Gastrocnemius medialis (tissue), 4 donors: Measurements from ENCODE around the gene SLC6A18. TPM values are rescaled to one million over a fixed set of nuclear protein-coding genes. Genes with fewer than 3 reads are reported as not detected.

ENCODE experiments used
- ATAC-seq, 2 donors: fragments of 150-250 bp; one replicate each; pipeline ENCODE4 v1.9.1; 2016
- DNase-seq, 2 donors: peaks; one replicate each; pipeline ENCODE4 v3.0.0-alpha.2; 2019
- H3K27ac ChIP-seq, 4 donors: fragments of 200-600 bp; sonication (generic); 1 replicate in 1 of 4; 2 replicates in 3 of 4; pipeline ENCODE4 v1.5.1; 2016 to 2018; ENCODE audit warnings: mild to moderate bottlenecking in 2 of 4, moderate library complexity in 1 of 4
- H3K27me3 ChIP-seq, 3 donors: fragments of 200-600 bp; sonication (generic) in 2 of 3; 1 replicate in 1 of 3; 2 replicates in 2 of 3; pipeline versions ENCODE4 v1.5.1 to v1.6.0; 2016 to 2019; ENCODE audit warnings: mild to moderate bottlenecking in 1 of 3, moderate library complexity in 1 of 3
- H3K36me3 ChIP-seq, 2 donors: fragments of 200-600 bp; sonication (generic) in 1 of 2; one replicate each; pipeline ENCODE4 v1.5.1; 2017 to 2018
- H3K4me1 ChIP-seq, 2 donors: fragments of 200-600 bp; sonication (generic) in 1 of 2; one replicate each; pipeline ENCODE4 v1.5.1; 2016 to 2017; ENCODE audit warnings: mild to moderate bottlenecking in 2 of 2
- H3K4me3 ChIP-seq, 4 donors: fragments of 200-600 bp; sonication (generic) in 3 of 4; 1 replicate in 1 of 4; 2 replicates in 3 of 4; pipeline ENCODE4 v1.5.1; 2016 to 2019; ENCODE audit warnings: mild to moderate bottlenecking in 2 of 4
- H3K9me3 ChIP-seq, 3 donors: fragments of 200-600 bp; sonication (generic) in 2 of 3; 1 replicate in 1 of 3; 2 replicates in 2 of 3; pipeline ENCODE4 v1.5.1; 2016 to 2019
- POLR2A ChIP-seq, 2 donors: fragments of 450-650 bp; IDR thresholded peaks; one replicate each; pipeline ENCODE4 v1.6.1; 2017; ENCODE audit warnings: antibody characterized with exemption in 2 of 2, mild to moderate bottlenecking in 2 of 2, moderate library complexity in 2 of 2
- in situ Hi-C, 4 donors: fragments of 200-750 bp; cut with MboI; loops; one replicate each; pipeline versions ENCODE4 v1.15.0 to v1.8.0; 2017; ENCODE audit warnings: low sequenced_read_pairs in 4 of 4
- intact Hi-C: fragments of 100-400 bp; cut with DNase I; formaldehyde crosslinking; loops from one replicate; pipeline ENCODE4 v1.15.1; 2023; ENCODE audit warnings: low total_unique reads
- total RNA-seq, 4 donors: library from RNA; depleted of rRNA; stranded (reverse); fragments of >200 nt; gene quantifications; one replicate each; pipeline versions ENCODE4 v1.1.0 to v1.2.3, GENCODE V29; 2016
- TF ChIP-seq, protein P1 (sequence below), 5 experiments: fragments of 450-650 bp in 3 of 5; fragments of 200-600 bp in 2 of 5; sonication (generic) in 2 of 5; IDR thresholded peaks in 4 of 5; conservative IDR thresholded peaks in 1 of 5; 1 replicate in 4 of 5; 2 replicates in 1 of 5; pipeline ENCODE4 v1.5.1; 2016 to 2019; ENCODE audit warnings: antibody characterized with exemption in 5 of 5, mild to moderate bottlenecking in 3 of 5, moderate library complexity in 3 of 5

The SLC6A18 gene
- total RNA-seq, 4 donors from 2014 or later: not detected

DNA sequence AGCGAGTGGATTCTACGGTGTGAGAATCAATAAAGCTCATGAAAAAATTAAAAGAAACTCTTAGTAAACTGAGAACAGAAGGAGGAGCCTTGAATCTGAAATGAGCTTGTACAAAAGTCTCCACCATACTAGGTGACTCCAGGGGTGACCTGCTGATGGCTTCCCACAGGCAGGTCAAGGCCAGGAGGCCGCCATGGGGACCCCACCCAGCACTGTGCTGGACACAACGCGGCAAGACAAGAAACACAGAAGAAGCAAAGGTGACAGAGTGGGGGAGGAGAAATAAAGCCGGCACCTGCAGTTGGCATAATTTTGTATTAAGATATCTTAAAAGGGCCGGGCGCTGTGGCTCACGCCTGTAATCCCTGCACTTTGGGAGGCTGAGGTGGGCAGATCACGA lies 35.9 kb upstream of the SLC6A18 start:
- ATAC-seq: no peak
- H3K4me3 ChIP-seq: no peak overlapping the region
- in situ Hi-C loops (no loop called here), intact Hi-C loops (no loop called here)
- peaks cover 22% of the 10 kb centered on the region in 3 donors for H3K27me3 ChIP-seq
- H3K4me1 ChIP-seq: no peaks in the 10 kb centered on the region
- no peaks in the 10 kb centered on the region for H3K9me3 ChIP-seq
- DNase-seq: no peak
- H3K36me3 ChIP-seq: no peaks in the 10 kb centered on the region
- no peak overlapping the region for H3K27ac ChIP-seq
- TF ChIP-seq POLR2A (IDR thresholded peaks at IDR 0.05): no peak
- TF ChIP-seq, protein P1, sequence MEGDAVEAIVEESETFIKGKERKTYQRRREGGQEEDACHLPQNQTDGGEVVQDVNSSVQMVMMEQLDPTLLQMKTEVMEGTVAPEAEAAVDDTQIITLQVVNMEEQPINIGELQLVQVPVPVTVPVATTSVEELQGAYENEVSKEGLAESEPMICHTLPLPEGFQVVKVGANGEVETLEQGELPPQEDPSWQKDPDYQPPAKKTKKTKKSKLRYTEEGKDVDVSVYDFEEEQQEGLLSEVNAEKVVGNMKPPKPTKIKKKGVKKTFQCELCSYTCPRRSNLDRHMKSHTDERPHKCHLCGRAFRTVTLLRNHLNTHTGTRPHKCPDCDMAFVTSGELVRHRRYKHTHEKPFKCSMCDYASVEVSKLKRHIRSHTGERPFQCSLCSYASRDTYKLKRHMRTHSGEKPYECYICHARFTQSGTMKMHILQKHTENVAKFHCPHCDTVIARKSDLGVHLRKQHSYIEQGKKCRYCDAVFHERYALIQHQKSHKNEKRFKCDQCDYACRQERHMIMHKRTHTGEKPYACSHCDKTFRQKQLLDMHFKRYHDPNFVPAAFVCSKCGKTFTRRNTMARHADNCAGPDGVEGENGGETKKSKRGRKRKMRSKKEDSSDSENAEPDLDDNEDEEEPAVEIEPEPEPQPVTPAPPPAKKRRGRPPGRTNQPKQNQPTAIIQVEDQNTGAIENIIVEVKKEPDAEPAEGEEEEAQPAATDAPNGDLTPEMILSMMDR (IDR thresholded peaks at IDR 0.05 in 4 of 5, conservative IDR thresholded peaks at IDR 0.05 in 1 of 5): no peak

DNA sequence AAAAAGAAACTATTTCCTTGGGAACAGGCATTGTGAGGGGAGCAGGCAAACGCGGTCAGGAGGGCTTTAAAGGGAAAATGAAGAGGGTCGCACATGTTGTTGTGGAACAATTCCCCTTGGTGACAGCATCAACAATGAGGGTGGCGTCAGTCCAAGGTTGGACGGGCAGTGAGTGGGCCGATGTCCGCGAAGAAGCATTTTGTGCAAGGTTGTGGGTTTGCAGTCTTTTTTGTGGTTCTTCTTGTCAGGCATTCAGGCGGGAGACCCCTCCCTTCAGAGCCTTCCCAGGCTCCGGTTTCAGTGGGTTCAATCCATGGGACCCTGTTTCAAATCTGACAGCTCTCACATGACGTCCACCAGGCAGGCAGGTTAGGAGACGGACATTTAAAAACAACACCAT lies 34.9 kb upstream of the SLC6A18 start:
- Histone ChIP-seq H3K27ac (no peak overlapping the region), H3K27me3 (peaks cover 22% of the 10 kb centered on the region in 3 donors), H3K4me1 (no peaks in the 10 kb centered on the region), H3K9me3 (no peaks in the 10 kb centered on the region), H3K36me3 (no peaks in the 10 kb centered on the region), H3K4me3 (no peak overlapping the region)
- no peak for TF ChIP-seq POLR2A (IDR thresholded peaks at IDR 0.05)
- TF ChIP-seq, protein P1 (IDR thresholded peaks at IDR 0.05 in 4 of 5, conservative IDR thresholded peaks at IDR 0.05 in 1 of 5): no peak
- ATAC-seq (no peak), DNase-seq (no peak)
- in situ Hi-C loops: no loop called here
- intact Hi-C loops: no loop called here

DNA sequence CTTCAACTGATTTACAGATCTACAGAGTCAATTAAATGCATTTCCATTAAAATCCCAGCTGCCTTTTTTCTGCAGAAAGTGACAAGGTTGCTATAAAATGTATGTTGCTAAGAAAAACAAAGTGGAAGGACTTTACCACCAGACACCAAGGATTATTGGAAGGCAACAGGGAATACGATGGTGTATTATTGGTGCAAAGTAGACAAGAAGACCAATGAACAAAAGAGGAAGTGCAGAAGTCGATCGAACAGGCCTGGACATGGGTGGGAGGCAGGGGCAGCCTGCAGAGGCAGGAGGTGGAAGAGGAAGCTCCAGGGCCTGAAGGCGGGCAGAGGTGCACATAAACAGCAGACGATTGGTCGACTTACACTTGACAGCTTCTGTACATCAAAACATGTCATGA lies 34.3 kb upstream of the SLC6A18 start:
- Histone ChIP-seq H3K4me1 (no peaks in the 10 kb centered on the region), H3K36me3 (no peaks in the 10 kb centered on the region), H3K27me3 (peaks cover 22% of the 10 kb centered on the region in 3 donors), H3K9me3 (no peaks in the 10 kb centered on the region), H3K4me3 (no peak overlapping the region), H3K27ac (no peak overlapping the region)
- intact Hi-C loops (no loop called here), in situ Hi-C loops (no loop called here)
- DNase-seq: no peak
- TF ChIP-seq POLR2A (IDR thresholded peaks at IDR 0.05): no peak
- no peak for ATAC-seq

DNA sequence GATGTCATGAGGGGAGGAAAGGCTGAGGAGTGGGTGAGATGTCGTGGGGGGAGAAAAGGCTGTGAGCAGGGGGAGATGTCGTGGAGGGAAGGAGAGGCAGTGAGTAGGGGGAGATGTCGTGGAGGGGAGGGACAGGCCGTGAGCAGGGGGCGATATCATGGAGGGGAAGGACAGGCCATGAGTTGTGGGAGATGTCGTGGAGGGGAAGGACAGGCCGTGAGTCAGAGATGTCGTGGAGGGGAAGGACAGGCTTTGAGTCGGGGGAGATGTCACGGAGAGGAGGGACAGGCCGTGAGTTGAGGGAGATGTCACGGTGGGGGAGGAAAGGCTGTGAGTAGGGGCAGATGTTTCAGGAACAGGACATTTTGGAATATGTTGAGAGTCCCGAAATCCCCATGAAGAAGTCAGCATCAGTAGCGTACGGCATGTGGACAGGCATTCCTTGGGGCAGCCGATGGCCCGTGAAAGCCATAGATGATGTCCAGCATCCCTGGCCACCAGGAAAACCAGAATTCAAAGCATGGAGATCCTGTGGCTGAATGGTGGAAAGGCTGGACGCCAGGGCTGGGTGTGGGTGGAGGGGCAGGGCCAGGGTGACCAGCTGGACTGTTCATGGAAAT lies 32.1 kb upstream of the SLC6A18 start:
- no peak overlapping the region for H3K27ac ChIP-seq
- H3K4me3 ChIP-seq: no peak overlapping the region
- peaks cover 14 to 19% (median 18%) of the 10 kb centered on the region in 3 donors for H3K27me3 ChIP-seq
- ATAC-seq (no peak), DNase-seq (no peak)
- TF ChIP-seq, protein P1 (IDR thresholded peaks at IDR 0.05 in 4 of 5, conservative IDR thresholded peaks at IDR 0.05 in 1 of 5): no peak
- TF ChIP-seq POLR2A (IDR thresholded peaks at IDR 0.05): no peak
- H3K9me3 ChIP-seq: no peaks in the 10 kb centered on the region
- intact Hi-C loops: no loop called here
- in situ Hi-C loops: no loop called here
- no peaks in the 10 kb centered on the region for H3K36me3 ChIP-seq
- no peaks in the 10 kb centered on the region for H3K4me1 ChIP-seq

DNA sequence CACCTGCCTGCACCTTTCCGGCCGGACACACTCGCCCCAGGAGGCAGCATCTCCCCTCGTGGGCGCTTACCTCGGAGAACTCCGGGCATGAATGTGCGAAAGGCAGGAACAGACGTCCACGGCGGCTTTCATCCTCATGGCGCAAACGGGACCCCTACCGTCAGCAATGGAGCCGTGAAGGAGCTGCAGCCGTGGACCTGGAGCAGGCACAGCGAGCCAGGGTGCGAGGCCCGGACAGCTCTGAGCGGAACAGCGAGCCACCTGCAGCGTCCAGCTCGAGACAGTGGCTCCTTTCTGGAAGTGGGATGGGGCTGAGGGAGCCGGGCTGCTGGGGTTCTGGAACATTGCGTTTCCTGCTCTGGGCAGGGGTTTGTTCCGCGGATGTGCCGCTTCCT lies 31.6 kb upstream of the SLC6A18 start:
- H3K27ac ChIP-seq: no peak overlapping the region
- H3K27me3 ChIP-seq: peaks cover 13 to 19% (median 15%) of the 10 kb centered on the region in 3 donors
- TF ChIP-seq, protein P1 (IDR thresholded peaks at IDR 0.05 in 4 of 5, conservative IDR thresholded peaks at IDR 0.05 in 1 of 5): no peak
- ATAC-seq (no peak), DNase-seq (no peak)
- H3K4me3 ChIP-seq: no peak overlapping the region
- no peaks in the 10 kb centered on the region for H3K9me3 ChIP-seq
- intact Hi-C loops: no loop called here
- no peaks in the 10 kb centered on the region for H3K36me3 ChIP-seq
- in situ Hi-C loops: no loop called here
- H3K4me1 ChIP-seq: no peaks in the 10 kb centered on the region
